Psoas muscle (tissue), 8 donors: ENCODE measurements around the gene CCNI2. TPM values are rescaled to one million over a fixed set of nuclear protein-coding genes. Genes with fewer than 3 reads are reported as not detected.
A peak's percentile ranks its signal among the peaks of the same experiment; 100 is the strongest.

Source experiments
- ATAC-seq, 4 donors: fragments of 200-7000 bp; cut with Tn5 transposase; one replicate each; pipeline ENCODE4 v1.9.1; 2020; ENCODE audit warnings: moderate library complexity in 3 of 4, mild to moderate bottlenecking in 2 of 4
- DNase-seq, 2 donors: peaks; one replicate each; pipeline ENCODE4 v3.0.0-alpha.2; 2020
- H3K27ac ChIP-seq: fragments of 200-600 bp; one replicate; pipeline ENCODE4 v1.8.0; 2022
- H3K27me3 ChIP-seq, 3 donors: fragments of 200-600 bp in 1 of 3; one replicate each; pipeline versions ENCODE4 v1.6.1 to v1.8.0; 2013 to 2022; ENCODE audit warnings: low read length in 2 of 3, mild to moderate bottlenecking in 2 of 3, moderate library complexity in 1 of 3; ENCODE audit not compliant: insufficient read depth in 3 of 3
- H3K36me3 ChIP-seq, 2 donors: fragments of 200-600 bp in 1 of 2; one replicate each; pipeline versions ENCODE4 v1.6.1 to v1.8.0; 2013 to 2022; ENCODE audit warnings: low read depth in 1 of 2, mild to moderate bottlenecking in 1 of 2, moderate library complexity in 1 of 2; ENCODE audit not compliant: insufficient read depth in 1 of 2
- H3K4me1 ChIP-seq: fragments of 200-600 bp; one replicate; pipeline ENCODE4 v1.8.0; 2022
- H3K4me3 ChIP-seq: fragments of 200-600 bp; one replicate; pipeline ENCODE4 v1.8.0; 2022; ENCODE audit warnings: mild to moderate bottlenecking
- H3K9me3 ChIP-seq: fragments of 200-600 bp; one replicate; pipeline ENCODE4 v1.8.0; 2022
- CTCF ChIP-seq: fragments of 200-600 bp; IDR thresholded peaks from one replicate; pipeline ENCODE4 v1.8.0; 2022; ENCODE audit warnings: antibody characterized with exemption
- WGBS, 3 donors: extraction: QIAGEN DNeasy Blood & Tissue Kit; methylation state at CpG; one replicate each; pipeline versions ENCODE4 v1.1.6 to v1.1.7; 2013; 5-methylcytosine and 5-hydroxymethylcytosine counted together
- intact Hi-C, 2 donors: fragments of 100-400 bp; cut with DNase I; formaldehyde crosslinking; loops; one replicate each; pipeline versions ENCODE4 v1.11.0 to v1.14.2; 2022
- polyA plus RNA-seq, 3 donors: library from polyadenylated mRNA; stranded (reverse); fragments of 200-250 nt; gene quantifications; one replicate each; pipeline ENCODE4 v1.2.3, GENCODE V29; 2013
- total RNA-seq, 4 donors: library from RNA; stranded (reverse); fragmentation: NEBNext Ultra II Directional in 2 of 4; extraction: Animal tissue kit (Norgen Biotek cat#: 25700) in 2 of 4; gene quantifications; one replicate each; pipeline versions ENCODE4 v1.2.1 to v1.2.4, GENCODE V29; 2021 to 2023
- donor health status: healthy with polysubstance abuse.
- donor health status: DM: no; HTN: no; CAD: no; lungs with moderate emphysema.
- donor health status: Bipolar disorder and iron deficiency.
- donor health status: healthy.
- donor health status: DM: yes; HTN: yes; CAD: no.
- donor health status: DM: no; HTN: no; CAD: no.
- donor health status: DM: no; HTN: no; CAD: no.
- donor health status: DM: yes; HTN: yes; CAD: no.

Gene CCNI2
- total and polyA plus RNA-seq, 7 donors, result not detected

- TF ChIP-seq CTCF, result no peak
- intact Hi-C loops, result no loop called here
- Histone ChIP-seq H3K36me3 (peaks cover 0 to 18% of the 10 kb centered on the region in 2 donors), H3K27me3 (no peaks in the 10 kb centered on the region), H3K4me3 (no peak overlapping the region), H3K4me1 (peaks cover 8% of the 10 kb centered on the region), H3K27ac (no peak overlapping the region), H3K9me3 (no peaks in the 10 kb centered on the region)
- ATAC-seq (no peak), DNase-seq (no peak)
- WGBS, 3 donors, result 93 to 98% (median 97%) methylated on average over 3 of the region's 3 CpGs
Measured at GRCh38 chr5:132768485-132768868, 21.3 kb downstream of the CCNI2 start.

- intact Hi-C loops, result no loop called here
- Histone ChIP-seq H3K27ac (no peak overlapping the region), H3K9me3 (no peaks in the 10 kb centered on the region), H3K4me3 (no peak overlapping the region), H3K4me1 (peaks cover 8% of the 10 kb centered on the region), H3K36me3 (no peaks in the 10 kb centered on the region), H3K27me3 (no peaks in the 10 kb centered on the region)
- ATAC-seq (peak in 1 of 4 donors; percentile 23), DNase-seq (no peak)
- 60 to 65% (median 61%) methylated on average over 8 of the region's 8 CpGs for WGBS, 3 donors
- TF ChIP-seq CTCF, result no peak
Measured at GRCh38 chr5:132770476-132771159, 23.4 kb downstream of the CCNI2 start.

- Histone ChIP-seq H3K36me3 (no peaks in the 10 kb centered on the region), H3K9me3 (no peaks in the 10 kb centered on the region), H3K4me3 (no peak overlapping the region), H3K4me1 (peaks cover 10% of the 10 kb centered on the region), H3K27me3 (no peaks in the 10 kb centered on the region), H3K27ac (peak overlapping the region; percentile 9)
- TF ChIP-seq CTCF, result no peak
- no peak for ATAC-seq
- peak in 1 of 2 donors; percentile 56 for DNase-seq
- intact Hi-C loops, result no loop called here
- 29 to 34% (median 30%) methylated on average over 8 of the region's 8 CpGs for WGBS, 3 donors
Measured at GRCh38 chr5:132771503-132771998, 24.3 kb downstream of the CCNI2 start.

- Histone ChIP-seq H3K27ac (peak overlapping the region; percentile 9), H3K4me3 (no peak overlapping the region), H3K36me3 (no peaks in the 10 kb centered on the region), H3K27me3 (no peaks in the 10 kb centered on the region), H3K9me3 (no peaks in the 10 kb centered on the region), H3K4me1 (peaks cover 10% of the 10 kb centered on the region)
- DNase-seq (no peak), ATAC-seq (no peak)
- intact Hi-C loops, result no loop called here
- TF ChIP-seq CTCF, result no peak
- 44 to 69% (median 64%) methylated on average over 8 of the region's 8 CpGs for WGBS, 3 donors
Measured at GRCh38 chr5:132772291-132773070, 25.3 kb downstream of the CCNI2 start.
